ENCODE results near the gene HOXC10.

Gene HOXC10

DNA sequence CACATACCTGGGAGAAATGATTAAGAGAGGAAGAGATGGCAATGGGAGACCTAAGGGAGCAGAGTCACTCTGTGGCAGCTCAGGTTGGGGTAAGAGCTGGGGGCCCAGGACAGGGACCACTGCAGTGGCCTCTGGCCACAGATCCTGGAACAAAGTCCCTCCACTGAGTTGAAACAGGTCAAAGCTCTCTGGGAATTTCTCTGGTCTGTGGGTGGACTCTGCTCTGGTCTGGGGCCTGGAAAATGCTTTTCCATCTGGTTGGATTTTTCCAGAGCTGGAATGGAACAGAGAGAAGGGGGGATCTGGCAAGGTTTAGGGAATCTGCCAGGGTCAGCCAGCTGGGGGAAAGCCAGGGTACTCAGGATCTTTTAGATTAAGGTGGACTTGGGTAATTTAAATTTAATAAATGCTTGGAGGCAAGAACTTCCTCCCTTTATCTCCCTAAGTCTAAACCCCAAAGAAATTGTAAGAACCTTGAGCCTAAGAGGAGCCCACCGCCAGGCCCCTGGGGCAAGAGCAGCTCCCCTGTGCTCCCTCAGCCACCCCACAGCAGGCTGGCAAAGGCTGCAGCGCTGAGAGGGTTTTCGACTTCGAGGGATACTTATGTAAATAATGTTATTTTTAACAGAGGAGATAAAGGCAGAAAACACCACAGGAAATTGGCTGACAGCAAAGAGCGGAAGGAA, 3.7 kb downstream of the HOXC10 start:
- peaks cover 0 to 4% of the 10 kb centered on the region in 2 donors for H3K9me3 ChIP-seq (ENCODE audit: control insufficient read depth in 2 of 2, low read length in 2 of 2)
- H3K27me3 ChIP-seq (ENCODE audit: control insufficient read depth in 1 of 2, insufficient read depth in 2 of 2, low read length in 2 of 2): peaks cover 88 to 98% of the 10 kb centered on the region in 2 donors
- H3K27ac ChIP-seq (ENCODE audit: low read length): no peak overlapping the region
- H3K9ac ChIP-seq (ENCODE audit: low read length in 2 of 2): no peak overlapping the region
- no peak overlapping the region for H3K4me3 ChIP-seq (ENCODE audit: low read length in 2 of 2)
- no peaks in the 10 kb centered on the region for H3K36me3 ChIP-seq (ENCODE audit: control insufficient read depth in 2 of 2, insufficient read depth in 2 of 2, low read length in 2 of 2)
- H3K4me1 ChIP-seq (ENCODE audit: control insufficient read depth, insufficient read depth, low read length): peaks cover 15% of the 10 kb centered on the region

DNA sequence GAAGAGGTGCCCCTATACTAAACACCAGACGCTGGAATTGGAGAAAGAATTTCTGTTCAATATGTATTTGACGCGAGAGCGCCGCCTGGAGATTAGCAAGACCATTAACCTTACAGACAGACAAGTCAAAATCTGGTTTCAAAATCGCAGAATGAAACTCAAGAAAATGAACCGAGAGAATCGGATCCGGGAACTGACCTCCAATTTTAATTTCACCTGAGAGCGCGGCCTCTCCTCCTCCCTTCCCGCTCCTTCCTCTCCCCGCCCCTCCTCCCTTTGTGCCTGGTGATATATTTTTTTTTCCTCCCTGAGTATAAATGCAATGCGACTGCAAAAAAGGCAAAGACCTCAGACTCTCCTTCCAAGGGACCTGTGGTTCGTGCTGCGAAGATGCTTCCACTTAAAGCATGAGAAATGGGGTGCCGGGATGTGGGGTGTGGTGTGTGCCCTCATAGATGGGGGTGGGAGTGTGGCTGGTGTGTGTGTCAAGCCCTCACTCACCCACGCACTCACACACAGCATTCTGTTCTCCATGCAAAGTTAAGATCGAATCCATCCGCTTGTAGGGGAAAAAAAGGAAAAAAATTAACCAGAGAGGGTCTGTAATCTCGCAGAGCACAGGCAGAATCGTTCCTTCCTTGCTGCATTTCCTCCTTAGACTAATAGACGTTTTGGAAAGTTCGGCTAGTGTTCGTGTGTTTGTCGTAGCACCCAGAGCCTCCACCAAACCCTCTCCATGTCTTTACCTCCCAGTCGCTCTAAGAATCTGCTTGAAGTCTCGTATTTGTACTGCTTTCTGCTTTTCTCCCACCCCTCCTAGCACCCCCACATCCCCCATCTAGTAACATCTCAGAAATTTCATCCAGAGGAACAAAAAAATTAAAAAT, 4.5 kb downstream of the HOXC10 start:
- peaks cover 18% of the 10 kb centered on the region for H3K4me1 ChIP-seq (ENCODE audit: control insufficient read depth, insufficient read depth, low read length)
- peaks cover 89 to 98% of the 10 kb centered on the region in 2 donors for H3K27me3 ChIP-seq (ENCODE audit: control insufficient read depth in 1 of 2, insufficient read depth in 2 of 2, low read length in 2 of 2)
- H3K4me3 ChIP-seq (ENCODE audit: low read length in 2 of 2): no peak overlapping the region
- no peak overlapping the region for H3K9ac ChIP-seq (ENCODE audit: low read length in 2 of 2)
- H3K9me3 ChIP-seq (ENCODE audit: control insufficient read depth in 2 of 2, low read length in 2 of 2): peaks cover 0 to 4% of the 10 kb centered on the region in 2 donors
- no peak overlapping the region for H3K27ac ChIP-seq (ENCODE audit: low read length)
- no peaks in the 10 kb centered on the region for H3K36me3 ChIP-seq (ENCODE audit: control insufficient read depth in 2 of 2, insufficient read depth in 2 of 2, low read length in 2 of 2)

DNA sequence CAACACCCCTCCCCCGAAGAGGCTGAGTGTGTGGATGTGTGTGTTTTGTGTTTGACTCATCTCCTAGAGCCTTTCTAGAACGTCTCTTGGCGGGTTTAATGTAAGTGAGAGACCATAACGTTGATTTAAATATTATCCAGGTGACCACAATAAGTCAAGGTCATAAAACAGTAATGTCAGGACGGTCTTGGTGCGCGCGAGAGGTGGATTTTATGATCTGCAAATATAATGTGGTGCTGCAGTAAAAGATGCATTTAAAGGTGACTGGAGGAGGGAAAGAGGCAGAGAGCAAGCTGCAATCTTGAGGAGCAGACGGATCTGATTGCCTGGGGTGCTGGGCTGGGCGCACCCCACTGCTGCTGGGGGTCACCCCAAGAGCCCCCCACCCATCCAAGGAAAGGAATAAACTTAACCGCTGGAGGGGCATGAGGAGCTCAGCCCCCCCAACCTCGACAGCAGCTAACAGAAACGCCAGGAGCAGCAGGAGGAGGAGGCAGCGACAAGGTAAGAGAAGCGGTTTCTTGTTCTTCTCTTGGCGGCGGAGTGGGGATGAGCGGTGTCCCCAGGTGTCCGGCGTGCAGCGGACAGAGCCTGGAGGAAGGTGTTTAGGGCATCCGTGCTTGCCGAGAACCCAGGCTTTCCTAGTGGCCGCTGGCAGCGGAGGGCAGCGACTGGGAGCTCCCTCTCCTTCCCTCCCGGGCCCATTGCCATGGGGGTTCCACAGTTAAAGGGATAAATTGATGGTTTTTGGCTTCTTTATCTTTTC, 5.5 kb downstream of the HOXC10 start:
- peaks cover 94 to 100% of the 10 kb centered on the region in 2 donors for H3K27me3 ChIP-seq (ENCODE audit: control insufficient read depth in 1 of 2, insufficient read depth in 2 of 2, low read length in 2 of 2)
- H3K27ac ChIP-seq (ENCODE audit: low read length): no peak overlapping the region
- H3K9me3 ChIP-seq (ENCODE audit: control insufficient read depth in 2 of 2, low read length in 2 of 2): peaks cover 0 to 4% of the 10 kb centered on the region in 2 donors
- H3K9ac ChIP-seq (ENCODE audit: low read length in 2 of 2): no peak overlapping the region
- H3K4me1 ChIP-seq (ENCODE audit: control insufficient read depth, insufficient read depth, low read length): peaks cover 21% of the 10 kb centered on the region
- no peaks in the 10 kb centered on the region for H3K36me3 ChIP-seq (ENCODE audit: control insufficient read depth in 2 of 2, insufficient read depth in 2 of 2, low read length in 2 of 2)
- no peak overlapping the region for H3K4me3 ChIP-seq (ENCODE audit: low read length in 2 of 2)

DNA sequence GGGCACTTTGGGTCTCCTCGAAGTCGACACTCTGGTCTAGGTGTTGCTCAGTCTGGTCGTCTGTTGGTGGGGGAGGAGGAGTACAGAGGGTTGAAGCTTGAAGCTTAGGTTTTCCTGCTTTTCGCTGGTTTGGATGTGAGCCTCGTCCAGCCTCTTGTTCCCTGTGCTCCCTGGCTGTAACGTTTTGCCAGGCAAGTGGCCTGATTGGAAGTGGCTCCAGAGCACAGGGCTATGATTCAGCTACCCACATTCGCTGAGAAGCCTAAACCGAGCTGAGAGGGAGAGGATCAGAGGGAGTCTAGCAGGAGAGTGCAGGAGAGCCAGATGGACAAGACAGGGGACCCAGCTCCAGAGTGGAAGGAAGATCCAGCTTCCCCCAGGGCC, 6.1 kb downstream of the HOXC10 start:
- no peak overlapping the region for H3K27ac ChIP-seq (ENCODE audit: low read length)
- H3K27me3 ChIP-seq (ENCODE audit: control insufficient read depth in 1 of 2, insufficient read depth in 2 of 2, low read length in 2 of 2): peaks cover 92 to 100% of the 10 kb centered on the region in 2 donors
- no peaks in the 10 kb centered on the region for H3K36me3 ChIP-seq (ENCODE audit: control insufficient read depth in 2 of 2, insufficient read depth in 2 of 2, low read length in 2 of 2)
- no peak overlapping the region for H3K4me3 ChIP-seq (ENCODE audit: low read length in 2 of 2)
- H3K9me3 ChIP-seq (ENCODE audit: control insufficient read depth in 2 of 2, low read length in 2 of 2): peaks cover 0 to 4% of the 10 kb centered on the region in 2 donors
- H3K9ac ChIP-seq (ENCODE audit: low read length in 2 of 2): no peak overlapping the region
- peaks cover 20% of the 10 kb centered on the region for H3K4me1 ChIP-seq (ENCODE audit: control insufficient read depth, insufficient read depth, low read length)

DNA sequence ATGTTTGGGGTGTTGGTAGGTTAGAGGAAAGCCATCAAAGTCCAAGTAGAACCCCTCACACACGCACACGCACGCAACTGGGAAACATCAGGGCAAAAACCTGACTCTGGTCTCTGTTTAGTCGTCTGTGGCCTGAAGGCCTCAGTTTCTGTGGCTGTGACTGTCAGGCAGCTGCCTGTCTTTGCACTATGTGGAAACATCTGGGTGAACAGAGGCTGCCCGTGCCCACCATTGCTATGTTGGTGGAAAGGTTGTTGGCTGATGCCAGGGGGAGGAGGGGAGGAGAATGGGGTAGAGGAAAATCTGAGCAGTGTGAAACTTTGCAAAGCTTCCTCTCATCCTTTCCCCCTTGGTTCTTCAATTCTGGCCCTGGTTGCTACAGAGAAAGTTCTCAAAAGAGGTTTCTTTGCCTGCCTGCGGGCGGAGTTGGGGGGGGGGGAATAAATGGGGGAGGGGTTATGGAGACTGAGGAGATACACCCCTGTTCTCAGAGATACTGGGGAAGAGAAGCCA, 7.5 kb downstream of the HOXC10 start:
- Histone ChIP-seq H3K9ac (ENCODE audit: low read length in 2 of 2) (no peak overlapping the region), H3K9me3 (ENCODE audit: control insufficient read depth in 2 of 2, low read length in 2 of 2) (peaks cover 0 to 4% of the 10 kb centered on the region in 2 donors), H3K4me1 (ENCODE audit: control insufficient read depth, insufficient read depth, low read length) (peaks cover 20% of the 10 kb centered on the region), H3K27ac (ENCODE audit: low read length) (no peak overlapping the region), H3K27me3 (ENCODE audit: control insufficient read depth in 1 of 2, insufficient read depth in 2 of 2, low read length in 2 of 2) (peaks cover 91 to 100% of the 10 kb centered on the region in 2 donors), H3K4me3 (ENCODE audit: low read length in 2 of 2) (no peak overlapping the region), H3K36me3 (ENCODE audit: control insufficient read depth in 2 of 2, insufficient read depth in 2 of 2, low read length in 2 of 2) (no peaks in the 10 kb centered on the region)

DNA sequence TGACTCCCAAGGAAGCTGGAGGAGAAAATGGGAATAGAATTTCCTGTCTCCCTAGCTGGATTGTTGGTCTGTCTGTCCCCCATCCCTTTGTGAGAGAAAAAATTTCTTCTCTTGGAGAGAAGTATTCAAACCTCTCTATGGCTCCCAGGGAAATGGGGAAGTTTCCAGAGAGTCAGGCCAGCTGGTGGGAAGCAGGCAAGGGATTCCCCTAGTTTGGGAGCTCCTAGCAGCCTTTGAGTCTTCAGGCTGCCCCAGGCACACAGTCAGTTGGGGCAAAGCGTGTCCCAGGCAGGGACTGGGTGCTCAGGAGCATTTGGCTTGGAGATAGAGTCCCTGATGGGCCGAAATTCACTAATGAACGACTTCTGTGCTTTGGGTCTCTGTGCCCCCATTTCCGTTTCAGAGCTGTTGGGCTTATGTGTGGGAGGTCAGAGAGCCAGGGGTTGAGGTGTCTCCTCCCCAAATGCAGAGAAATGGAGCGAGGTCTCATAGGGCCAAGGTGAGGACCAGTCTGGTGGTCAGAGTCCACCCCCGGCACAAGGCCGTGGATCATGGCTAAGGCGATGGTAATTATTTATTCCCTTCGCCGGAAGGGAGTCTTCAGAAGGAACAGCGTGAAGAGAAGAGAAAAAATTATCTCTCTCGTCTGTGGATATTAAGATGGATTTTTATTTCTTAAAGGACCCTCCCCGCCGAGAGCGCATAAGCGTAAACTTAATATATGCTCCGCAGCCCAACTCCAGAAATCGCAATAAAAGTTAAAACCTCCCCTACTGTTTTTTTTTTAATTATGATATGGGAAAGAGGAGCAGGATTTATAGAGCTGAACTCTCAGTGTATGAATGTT, 8.4 kb downstream of the HOXC10 start:
- Histone ChIP-seq H3K4me1 (ENCODE audit: control insufficient read depth, insufficient read depth, low read length) (peaks cover 20% of the 10 kb centered on the region), H3K9ac (ENCODE audit: low read length in 2 of 2) (no peak overlapping the region), H3K36me3 (ENCODE audit: control insufficient read depth in 2 of 2, insufficient read depth in 2 of 2, low read length in 2 of 2) (no peaks in the 10 kb centered on the region), H3K9me3 (ENCODE audit: control insufficient read depth in 2 of 2, low read length in 2 of 2) (peaks cover 0 to 4% of the 10 kb centered on the region in 2 donors), H3K27me3 (ENCODE audit: control insufficient read depth in 1 of 2, insufficient read depth in 2 of 2, low read length in 2 of 2) (peaks cover 91 to 100% of the 10 kb centered on the region in 2 donors), H3K27ac (ENCODE audit: low read length) (no peak overlapping the region), H3K4me3 (ENCODE audit: low read length in 2 of 2) (no peak overlapping the region)

DNA sequence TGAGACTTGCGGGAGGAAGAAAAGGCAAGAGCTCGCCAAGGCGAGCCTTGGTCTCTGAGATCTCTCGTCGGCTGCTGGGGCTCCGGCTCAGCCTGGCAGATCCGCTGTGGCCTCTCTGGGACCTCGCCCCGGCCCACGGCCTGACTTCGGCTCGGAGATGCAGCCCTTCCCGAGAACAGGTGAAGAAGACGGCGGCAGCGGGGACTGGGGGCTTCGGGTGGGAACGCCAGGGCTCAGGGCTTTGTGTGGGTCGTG, 9.0 kb downstream of the HOXC10 start:
- H3K36me3 ChIP-seq (ENCODE audit: control insufficient read depth in 2 of 2, insufficient read depth in 2 of 2, low read length in 2 of 2): no peaks in the 10 kb centered on the region
- H3K27ac ChIP-seq (ENCODE audit: low read length): no peak overlapping the region
- peaks cover 20% of the 10 kb centered on the region for H3K4me1 ChIP-seq (ENCODE audit: control insufficient read depth, insufficient read depth, low read length)
- H3K9ac ChIP-seq (ENCODE audit: low read length in 2 of 2): no peak overlapping the region
- peaks cover 90 to 100% of the 10 kb centered on the region in 2 donors for H3K27me3 ChIP-seq (ENCODE audit: control insufficient read depth in 1 of 2, insufficient read depth in 2 of 2, low read length in 2 of 2)
- H3K9me3 ChIP-seq (ENCODE audit: control insufficient read depth in 2 of 2, low read length in 2 of 2): peaks cover 0 to 4% of the 10 kb centered on the region in 2 donors
- no peak overlapping the region for H3K4me3 ChIP-seq (ENCODE audit: low read length in 2 of 2)

DNA sequence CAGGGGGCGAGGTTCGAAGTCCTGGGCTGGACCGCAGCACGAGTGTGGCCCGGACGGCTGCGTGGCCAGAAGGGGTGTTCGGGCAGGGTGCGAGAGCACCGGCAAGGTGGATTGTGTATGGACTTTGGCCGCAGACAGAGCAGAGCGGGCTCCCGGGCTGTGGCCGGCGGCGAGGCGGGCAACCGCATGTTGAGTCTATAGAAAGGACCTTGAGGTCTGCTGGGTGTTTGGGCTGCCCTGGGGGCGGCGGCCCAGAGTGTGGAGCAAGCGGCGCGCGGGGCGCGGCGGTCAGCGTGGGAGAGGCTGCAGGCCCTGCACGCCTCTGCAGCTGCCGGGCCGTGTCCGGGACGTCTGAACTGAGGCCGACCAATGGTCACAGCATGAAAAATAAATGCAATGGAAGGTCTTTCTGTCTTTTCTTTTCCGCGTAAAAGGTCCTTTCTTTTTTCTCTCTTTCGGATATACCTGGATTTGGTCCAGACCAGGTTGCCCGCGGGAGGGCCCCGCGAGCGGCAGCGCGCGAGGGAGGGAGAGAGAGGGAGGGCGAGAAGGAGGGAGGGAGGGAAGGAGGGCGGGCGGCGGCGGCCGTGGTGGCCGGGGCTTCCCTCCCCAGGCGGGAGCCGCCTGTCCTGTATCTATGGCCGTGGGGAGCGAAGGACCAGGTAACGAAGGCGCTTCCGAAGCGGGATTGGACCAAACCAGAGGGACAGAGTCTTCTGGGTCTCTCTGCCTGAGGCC, 9.5 kb downstream of the HOXC10 start:
- no peak overlapping the region for H3K27ac ChIP-seq (ENCODE audit: low read length)
- peaks cover 87 to 99% of the 10 kb centered on the region in 2 donors for H3K27me3 ChIP-seq (ENCODE audit: control insufficient read depth in 1 of 2, insufficient read depth in 2 of 2, low read length in 2 of 2)
- H3K36me3 ChIP-seq (ENCODE audit: control insufficient read depth in 2 of 2, insufficient read depth in 2 of 2, low read length in 2 of 2): no peaks in the 10 kb centered on the region
- peak overlapping the region in 1 of 2 donors; percentile 22 for H3K4me3 ChIP-seq (ENCODE audit: low read length in 2 of 2)
- H3K9ac ChIP-seq (ENCODE audit: low read length in 2 of 2): no peak overlapping the region
- H3K9me3 ChIP-seq (ENCODE audit: control insufficient read depth in 2 of 2, low read length in 2 of 2): peaks cover 0 to 4% of the 10 kb centered on the region in 2 donors
- peaks cover 20% of the 10 kb centered on the region for H3K4me1 ChIP-seq (ENCODE audit: control insufficient read depth, insufficient read depth, low read length)

DNA sequence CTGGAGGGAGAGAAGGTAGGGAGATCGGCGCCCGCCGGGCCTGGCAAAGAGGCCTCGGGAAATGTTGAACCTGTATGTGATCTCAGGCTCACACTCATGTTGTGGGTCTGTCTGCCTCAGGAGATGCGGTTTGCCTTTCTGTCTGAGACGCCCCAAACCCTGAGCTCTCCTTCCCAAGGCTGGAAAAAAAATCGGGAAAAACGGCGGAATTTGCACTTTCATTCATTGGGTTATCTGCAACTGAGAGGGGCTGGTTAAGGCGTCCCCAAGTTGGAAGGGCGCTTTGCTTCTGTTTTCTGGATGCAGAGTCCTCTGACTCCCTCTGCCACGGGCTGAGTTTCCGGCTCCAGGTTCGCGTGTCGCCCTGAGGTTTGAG, 10.0 kb downstream of the HOXC10 start:
- peaks cover 25% of the 10 kb centered on the region for H3K4me1 ChIP-seq (ENCODE audit: control insufficient read depth, insufficient read depth, low read length)
- H3K27ac ChIP-seq (ENCODE audit: low read length): no peak overlapping the region
- H3K36me3 ChIP-seq (ENCODE audit: control insufficient read depth in 2 of 2, insufficient read depth in 2 of 2, low read length in 2 of 2): no peaks in the 10 kb centered on the region
- H3K4me3 ChIP-seq (ENCODE audit: low read length in 2 of 2): peak overlapping the region in 1 of 2 donors; percentile 68
- no peak overlapping the region for H3K9ac ChIP-seq (ENCODE audit: low read length in 2 of 2)
- peaks cover 89 to 99% of the 10 kb centered on the region in 2 donors for H3K27me3 ChIP-seq (ENCODE audit: control insufficient read depth in 1 of 2, insufficient read depth in 2 of 2, low read length in 2 of 2)
- peaks cover 0 to 4% of the 10 kb centered on the region in 2 donors for H3K9me3 ChIP-seq (ENCODE audit: control insufficient read depth in 2 of 2, low read length in 2 of 2)

Data from stomach smooth muscle (tissue), 2 donors.